Fibroblast of peridontal ligament (primary cell): ENCODE results near the gene ADCY2.

Source experiments
- DNase-seq: peaks from one replicate; pipeline ENCODE4 v3.0.0-alpha.2; 2010; ENCODE audit errors: extremely low read depth

Gene ADCY2

GRCh38 chr5:7437836-7438235 lies 41.9 kb downstream of the ADCY2 start:
- no peak for DNase-seq

GRCh38 chr5:7445068-7445467 lies 49.1 kb downstream of the ADCY2 start:
- DNase-seq = no peak

- DNase-seq = no peak
Measured at GRCh38 chr5:7445831-7446230, 49.9 kb downstream of the ADCY2 start.

GRCh38 chr5:7446913-7447312 lies 51.0 kb downstream of the ADCY2 start:
- no peak for DNase-seq

GRCh38 chr5:7453947-7454346 lies 58.0 kb downstream of the ADCY2 start:
- DNase-seq = no peak

- DNase-seq = no peak
Measured at GRCh38 chr5:7456206-7456605, 60.3 kb downstream of the ADCY2 start.

GRCh38 chr5:7461371-7461770 lies 65.4 kb downstream of the ADCY2 start:
- no peak for DNase-seq

GRCh38 chr5:7462758-7463157 lies 66.8 kb downstream of the ADCY2 start:
- no peak for DNase-seq

GRCh38 chr5:7464182-7464581 lies 68.2 kb downstream of the ADCY2 start:
- DNase-seq = no peak

GRCh38 chr5:7467179-7467578 lies 71.2 kb downstream of the ADCY2 start:
- no peak for DNase-seq

GRCh38 chr5:7468742-7469141 lies 72.8 kb downstream of the ADCY2 start:
- no peak for DNase-seq

GRCh38 chr5:7471710-7472109 lies 75.8 kb downstream of the ADCY2 start:
- no peak for DNase-seq

- no peak for DNase-seq
Measured at GRCh38 chr5:7473115-7473514, 77.2 kb downstream of the ADCY2 start.

- no peak for DNase-seq
Measured at GRCh38 chr5:7473668-7474215, 77.8 kb downstream of the ADCY2 start.

- DNase-seq = no peak
Measured at GRCh38 chr5:7474821-7475403, 79.0 kb downstream of the ADCY2 start.

- no peak for DNase-seq
Measured at GRCh38 chr5:7478459-7478858, 82.5 kb downstream of the ADCY2 start.

GRCh38 chr5:7488734-7489133 lies 92.8 kb downstream of the ADCY2 start:
- DNase-seq = no peak

GRCh38 chr5:7492371-7492770 lies 96.4 kb downstream of the ADCY2 start:
- no peak for DNase-seq

- no peak for DNase-seq
Measured at GRCh38 chr5:7493081-7493480, 97.1 kb downstream of the ADCY2 start.

- DNase-seq = no peak
Measured at GRCh38 chr5:7493622-7494021, 97.7 kb downstream of the ADCY2 start.

- no peak for DNase-seq
Measured at GRCh38 chr5:7494481-7495130, 98.7 kb downstream of the ADCY2 start.

GRCh38 chr5:7495131-7495517 lies 99.2 kb downstream of the ADCY2 start:
- DNase-seq = no peak

GRCh38 chr5:7500256-7500655 lies 104.3 kb downstream of the ADCY2 start:
- no peak for DNase-seq

- DNase-seq = no peak
Measured at GRCh38 chr5:7501061-7501460, 105.1 kb downstream of the ADCY2 start.
